ENCODE results near the gene CARD16.
"Not testable (repeated sequence)": the region's sequence is repeated elsewhere in the genome, so short reads cannot be mapped to it uniquely, and the experiment has no call there.

The CARD16 gene

GRCh38 chr11:105044557-105045524, at the start of gene CARD16:
Gene CARD16 (minus strand): TSS chr11:105045335. CDS start chr11:105045297, 38 bp downstream.
- peak; percentile 87 for DNase-seq (ENCODE audit: low read depth)
- peak within 1 kb of the TSS; percentile 50 for H3K4me3 ChIP-seq (ENCODE audit: low read depth, low read length)

GRCh38 chr11:105092256-105093239, 47.4 kb upstream of the CARD16 start:
- no peak for DNase-seq (ENCODE audit: low read depth)
- H3K4me3 ChIP-seq (ENCODE audit: low read depth, low read length) = no peak overlapping the region
- no peak for TF ChIP-seq CTCF (conservative IDR thresholded peaks at IDR 0.05; ENCODE audit: low read depth, low read length)

- no peak for TF ChIP-seq CTCF (conservative IDR thresholded peaks at IDR 0.05; ENCODE audit: low read depth, low read length)
- no peak for DNase-seq (ENCODE audit: low read depth)
- H3K4me3 ChIP-seq (ENCODE audit: low read depth, low read length) = no peak overlapping the region
Measured at GRCh38 chr11:105081412-105082150, 36.4 kb upstream of the CARD16 start.

- DNase-seq (ENCODE audit: low read depth); H3K4me3 ChIP-seq (ENCODE audit: low read depth, low read length): not testable (repeated sequence)
Measured at GRCh38 chr11:105080171-105080906, 35.2 kb upstream of the CARD16 start.

GRCh38 chr11:105078283-105078682, 33.1 kb upstream of the CARD16 start:
- no peak for TF ChIP-seq CTCF (conservative IDR thresholded peaks at IDR 0.05; ENCODE audit: low read depth, low read length)
- DNase-seq (ENCODE audit: low read depth) = no peak

GRCh38 chr11:105077141-105077790, 32.1 kb upstream of the CARD16 start:
- H3K4me3 ChIP-seq (ENCODE audit: low read depth, low read length); DNase-seq (ENCODE audit: low read depth): not testable (repeated sequence)

More at GRCh38 chr11:105078283-105078682, 33.1 kb upstream of the CARD16 start:
- no peak overlapping the region for H3K4me3 ChIP-seq (ENCODE audit: low read depth, low read length)

GRCh38 chr11:105074166-105074530, 29.0 kb upstream of the CARD16 start:
- DNase-seq (ENCODE audit: low read depth) = no peak
- TF ChIP-seq CTCF (conservative IDR thresholded peaks at IDR 0.05; ENCODE audit: low read depth, low read length) = no peak
- H3K4me3 ChIP-seq (ENCODE audit: low read depth, low read length) = no peak overlapping the region

Data from choroid plexus epithelial cell (primary cell).